SK-N-SH (cell line): Measurements from ENCODE around the gene ATG7. TPM values are rescaled to one million over a fixed set of nuclear protein-coding genes. Genes with fewer than 3 reads are reported as not detected.

Experiments
- CTCF ChIA-PET: fragments of 300-600, 350-600 bp; formaldehyde crosslinking; extraction: SDS; loops from one replicate; lab custom pipeline; 2021; lab: Yijun Ruan, JAX
- POLR2A ChIA-PET: fragments of 350-600 bp; sonication (Branson Sonifier 250); formaldehyde crosslinking; extraction: SDS; loops from one replicate; lab custom pipeline; 2020; ENCODE audit warnings: antibody characterized with exemption, inconsistent platforms; lab: Yijun Ruan, JAX
- DNase-seq: peaks from one replicate; pipeline ENCODE4 v3.0.0; 2012
- H2AFZ ChIP-seq: fragments of 200-600 bp; sonication (generic); 2 replicates; pipeline ENCODE4 v1.8.1; 2016; ENCODE audit warnings: antibody characterized with exemption, mild to moderate bottlenecking, low read depth
- H3F3A ChIP-seq: fragments of 200-600 bp; sonication (generic); replicated peaks from 2 replicates; pipeline ENCODE3; 2016; ENCODE audit warnings: antibody characterized with exemption, mild to moderate bottlenecking; ENCODE audit not compliant: insufficient read depth
- H3K27ac ChIP-seq, 2 experiments: fragments of 200-500 bp in 1 of 2; fragments of 200-600 bp in 1 of 2; sonication (Bioruptor generic) in 1 of 2; sonication (generic), shearing (Covaris generic) in 1 of 2; 2 replicates each; pipeline versions ENCODE4 v1.5.1 to v1.6.1; 2014 to 2016; ENCODE audit warnings: low read depth in 2 of 2, inconsistent platforms in 1 of 2, low read length in 1 of 2, mild to moderate bottlenecking in 1 of 2, mixed read lengths in 1 of 2
- H3K27me3 ChIP-seq: fragments of 200-600 bp; sonication (generic), shearing (Covaris generic); 2 replicates; pipeline ENCODE4 v1.6.1; 2016; ENCODE audit warnings: mixed run types; ENCODE audit not compliant: insufficient read depth
- H3K36me3 ChIP-seq, 2 experiments: fragments of 200-500 bp in 1 of 2; fragments of 200-600 bp in 1 of 2; sonication (Bioruptor generic) in 1 of 2; sonication (generic) in 1 of 2; replicated peaks in 1 of 2; 2 replicates each; pipeline versions ENCODE3 to v1.5.1; 2014 to 2016; ENCODE audit warnings: low read length in 1 of 2, mild to moderate bottlenecking in 1 of 2; ENCODE audit not compliant: insufficient read depth in 2 of 2, control insufficient read depth in 1 of 2
- H3K4me1 ChIP-seq, 2 experiments: fragments of 200-500 bp in 1 of 2; fragments of 200-600 bp in 1 of 2; sonication (Bioruptor generic) in 1 of 2; sonication (generic), shearing (Covaris generic) in 1 of 2; 2 replicates each; pipeline versions ENCODE4 v1.5.1 to v1.6.1; 2014 to 2016; ENCODE audit warnings: low read depth in 1 of 2, low read length in 1 of 2, mixed run types in 1 of 2; ENCODE audit not compliant: insufficient read depth in 2 of 2, control insufficient read depth in 1 of 2
- H3K4me2 ChIP-seq: fragments of 200-600 bp; sonication (generic), shearing (Covaris generic); 2 replicates; pipeline ENCODE4 v1.6.1; 2017; ENCODE audit warnings: mixed run types
- H3K4me3 ChIP-seq, 2 experiments: fragments of 200-500 bp in 1 of 2; fragments of 200-600 bp in 1 of 2; sonication (Bioruptor generic) in 1 of 2; sonication (generic), shearing (Covaris generic) in 1 of 2; 2 replicates each; pipeline versions ENCODE4 v1.5.1 to v1.8.1; 2014 to 2016; ENCODE audit warnings: low read depth in 2 of 2, inconsistent platforms in 1 of 2, low read length in 1 of 2, mild to moderate bottlenecking in 1 of 2, mixed read lengths in 1 of 2, moderate library complexity in 1 of 2
- H3K79me2 ChIP-seq: fragments of 200-600 bp; sonication (generic); 2 replicates; pipeline ENCODE4 v1.8.1; 2017; ENCODE audit warnings: mild to moderate bottlenecking; ENCODE audit not compliant: insufficient read depth
- H3K9ac ChIP-seq: fragments of 200-600 bp; sonication (generic); 2 replicates; pipeline ENCODE4 v1.6.1; 2017; ENCODE audit warnings: mixed run types
- H3K9me2 ChIP-seq: fragments of 200-600 bp; sonication (generic); 2 replicates; pipeline ENCODE4 v1.6.1; 2017; ENCODE audit warnings: mixed run types
- H3K9me3 ChIP-seq: fragments of 200-600 bp; sonication (generic); 2 replicates; pipeline ENCODE4 v1.6.1; 2017; ENCODE audit warnings: mixed run types, mild to moderate bottlenecking, moderate library complexity
- H4K20me1 ChIP-seq: fragments of 200-600 bp; sonication (generic); 2 replicates; pipeline ENCODE4 v1.6.1; 2017; ENCODE audit warnings: mild to moderate bottlenecking, mixed run types; ENCODE audit not compliant: insufficient read depth
- FOSL2 ChIP-seq: IDR thresholded peaks from 2 replicates; pipeline ENCODE4 v1.4.0; 2012; ENCODE audit warnings: low read depth, mild to moderate bottlenecking, moderate library complexity, borderline replicate concordance
- GATA2 ChIP-seq: sonication (generic); formaldehyde crosslinking; IDR thresholded peaks from 2 replicates; pipeline ENCODE4 v1.5.0; 2020; ENCODE audit warnings: mild to moderate bottlenecking, missing genetic modification reagents
- JUND ChIP-seq: IDR thresholded peaks from 2 replicates; pipeline ENCODE4 v1.4.0; 2012
- MAX ChIP-seq: IDR thresholded peaks from 2 replicates; pipeline ENCODE4 v1.4.0; 2012; ENCODE audit warnings: low read depth
- MXI1 ChIP-seq: IDR thresholded peaks from 2 replicates; pipeline ENCODE4 v1.6.1; 2012; ENCODE audit warnings: mild to moderate bottlenecking, low read depth, low read length, improper control_type of control experiment
- POLR2AphosphoS5 ChIP-seq: IDR thresholded peaks from 2 replicates; pipeline ENCODE4 v1.6.1; 2012; ENCODE audit warnings: low read depth, low read length
- SIN3A ChIP-seq: IDR thresholded peaks from 2 replicates; pipeline ENCODE4 v1.6.1; 2012; ENCODE audit warnings: low read depth, mild to moderate bottlenecking, low read length, moderate library complexity, borderline replicate concordance
- TEAD4 ChIP-seq: IDR thresholded peaks from 2 replicates; pipeline ENCODE4 v1.4.0; 2012; ENCODE audit warnings: mild to moderate bottlenecking, borderline replicate concordance; ENCODE audit not compliant: insufficient read depth
- WGBS: methylation state at CpG from one replicate; pipeline ENCODE4 v1.1.6; 2017; ENCODE audit warnings: low lambda C conversion rate; 5-methylcytosine and 5-hydroxymethylcytosine counted together
- polyA plus RNA-seq, 3 experiments: library from polyadenylated mRNA; depleted of rRNA; stranded (reverse); fragments of >200 nt; gene quantifications; 2 replicates each; pipeline ENCODE4 v1.2.3, GENCODE V29; 2012

ATG7 gene
- polyA plus RNA-seq, 1 of the 3 experiments (the other 2 are of a cell fraction): 29.5 TPM

GRCh38 chr3:11558002-11558401 lies 285.8 kb downstream of the ATG7 start:
- TF ChIP-seq MAX (no peak), GATA2 (CRISPR knock-in tag) (no peak), POLR2AphosphoS5 (0 out of 2 replicates have a peak, but pooled peaks have one; percentile 25), SIN3A (0 out of 2 replicates have a peak, but pooled peaks have one; percentile 14), JUND (peak; percentile 20; the same call in 1 of the 2 replicates)
- Histone ChIP-seq H3K9ac (0 out of 2 replicates have a peak overlapping the region, but pooled peaks have one; percentile 21), H3K27ac (peak overlapping the region; percentile 34 to 65), H3K36me3 (peaks cover 30 to 61% of the 10 kb centered on the region in 2 experiments), H3K9me2 (no peaks in the 10 kb centered on the region), H3K27me3 (no peaks in the 10 kb centered on the region), H4K20me1 (peaks cover 69% of the 10 kb centered on the region), H3K4me3 (no peak overlapping the region), H3K9me3 (no peaks in the 10 kb centered on the region), H3K79me2 (peaks cover 76% of the 10 kb centered on the region), H3F3A (peaks cover 20% of the 10 kb centered on the region), H3K4me2 (peak overlapping the region; percentile 5; the same call in 1 of the 2 replicates), H2AFZ (no peak overlapping the region), H3K4me1 (peaks cover 19 to 48% of the 10 kb centered on the region in 2 experiments; a peak in 2 of 4 replicates)
- no peak for DNase-seq
- ChIA-PET CTCF (interaction anchor here (1.1 to 2.1 kb wide), 4 partner anchors 9 to 178 kb away, joined by 3 to 7 read pairs (median 6); no protein-coding TSS in a partner anchor), POLR2A (no interaction called here)
- 49% methylated on average over 11 of the region's 13 CpGs for WGBS

GRCh38 chr3:11558411-11558903 lies 286.3 kb downstream of the ATG7 start:
- Histone ChIP-seq H3K9ac (no peak overlapping the region), H3K36me3 (peaks cover 30 to 61% of the 10 kb centered on the region in 2 experiments), H3K4me1 (peaks cover 19 to 48% of the 10 kb centered on the region in 2 experiments; a peak in 2 of 4 replicates), H2AFZ (no peak overlapping the region), H3K4me2 (peak overlapping the region; percentile 5; the same call in 1 of the 2 replicates), H4K20me1 (peaks cover 69% of the 10 kb centered on the region), H3K9me3 (no peaks in the 10 kb centered on the region), H3F3A (peaks cover 20% of the 10 kb centered on the region), H3K27me3 (no peaks in the 10 kb centered on the region), H3K4me3 (no peak overlapping the region), H3K79me2 (peaks cover 81% of the 10 kb centered on the region), H3K27ac (peak overlapping the region in 1 of 2 experiments; percentile 65; a peak in 3 of 4 replicates), H3K9me2 (no peaks in the 10 kb centered on the region)
- DNase-seq: no peak
- CTCF ChIA-PET: interaction anchor here (1.1 to 2.1 kb wide), 4 partner anchors 16 to 179 kb away, joined by 4 to 7 read pairs (median 7); no protein-coding TSS in a partner anchor
- WGBS: 84% methylated on average over 11 of the region's 17 CpGs
- TF ChIP-seq FOSL2 (no peak), MXI1 (no peak), SIN3A (0 out of 2 replicates have a peak, but pooled peaks have one; percentile 7)
- POLR2A ChIA-PET: interaction anchor here (1.2 kb wide), 1 partner anchor 80 kb away, joined by 4 read pairs; no protein-coding TSS in a partner anchor

- peaks cover 20% of the 10 kb centered on the region for H3F3A ChIP-seq
- H3K79me2 ChIP-seq: peaks cover 88% of the 10 kb centered on the region
- H3K9ac ChIP-seq: no peak overlapping the region
- H2AFZ ChIP-seq: no peak overlapping the region
- no peaks in the 10 kb centered on the region for H3K9me3 ChIP-seq
- H3K4me3 ChIP-seq: no peak overlapping the region
- TF ChIP-seq TEAD4: no peak
- CTCF ChIA-PET: interaction anchor here (1.6 kb wide), 1 partner anchor 180 kb away, joined by 7 read pairs; no protein-coding TSS in a partner anchor
- H3K27me3 ChIP-seq: no peaks in the 10 kb centered on the region
- 95% methylated on average over 19 of the region's 37 CpGs for WGBS
- no peaks in the 10 kb centered on the region for H3K9me2 ChIP-seq
- peaks cover 19 to 48% of the 10 kb centered on the region in 2 experiments; a peak in 2 of 4 replicates for H3K4me1 ChIP-seq
- peaks cover 30 to 65% of the 10 kb centered on the region in 2 experiments for H3K36me3 ChIP-seq
- H3K4me2 ChIP-seq: no peak overlapping the region
- peak overlapping the region in 1 of 2 experiments; percentile 65; a peak in 2 of 4 replicates for H3K27ac ChIP-seq
- H4K20me1 ChIP-seq: peaks cover 74% of the 10 kb centered on the region
- POLR2A ChIA-PET: interaction anchor here (1.2 kb wide), 1 partner anchor 79 kb away, joined by 4 read pairs; no protein-coding TSS in a partner anchor
- DNase-seq: no peak
These were observed 287.0 kb downstream of the ATG7 start for GRCh38 chr3:11558918-11559815.
